GM12892 (cell line): Measurements from ENCODE around the gene EARS2.

Experiments used
- POLR2A ChIP-seq: IDR thresholded peaks from 2 replicates; pipeline ENCODE4 v1.6.1; 2011; ENCODE audit warnings: low read depth, low read length, control low read depth
- POLR2AphosphoS5 ChIP-seq: IDR thresholded peaks from 2 replicates; pipeline ENCODE4 v1.6.1; 2011; ENCODE audit warnings: low read depth, low read length, control low read depth

- no peak for TF ChIP-seq POLR2A
- TF ChIP-seq POLR2AphosphoS5 = peak; percentile 44; the same call in 1 of the 2 replicates
Measured at GRCh38 chr16:23504453-23505179, 52.5 kb downstream of the EARS2 start.
